GM11168 (cell line): ENCODE results near the gene ASB11.

Source experiments
- in situ Hi-C: fragments of 300-500 bp; cut with MboI; formaldehyde crosslinking; loops from one replicate; pipeline ENCODE4 v1.12.0; 2022; ENCODE audit warnings: low sequenced_read_pairs; ENCODE audit not compliant: unreplicated experiment

The ASB11 gene

DNA sequence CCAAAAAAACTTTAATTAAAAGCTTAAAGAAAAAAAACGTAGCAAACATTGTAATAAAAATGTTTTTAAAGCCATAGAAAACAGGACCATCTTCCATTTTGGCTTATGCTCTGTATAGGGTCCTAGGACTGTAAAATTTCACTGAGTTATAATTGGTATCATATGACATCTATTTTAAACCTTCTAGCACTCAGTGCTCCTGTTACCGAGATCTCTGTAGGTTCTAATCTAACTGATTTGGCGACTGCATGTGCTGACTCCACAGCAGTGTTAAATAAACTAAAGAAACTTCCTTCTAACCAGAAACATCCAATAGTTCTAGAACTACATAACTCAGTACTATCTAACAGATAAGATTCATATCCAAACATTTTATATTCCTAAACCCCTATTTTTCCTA lies at the start of gene ASB11:
Gene ASB11, minus strand, starts transcription at position 132 of the 400 bp plus-strand sequence. Its CDS starts 35 bp downstream, at position 97.
- in situ Hi-C loops = no loop called here

- in situ Hi-C loops = no loop called here
Observed at GRCh38 chrX:15359701-15360100, 44.3 kb upstream of the ASB11 start.

GRCh38 chrX:15358533-15358932 lies 43.1 kb upstream of the ASB11 start:
- in situ Hi-C loops = no loop called here

- in situ Hi-C loops = no loop called here
Observed at GRCh38 chrX:15356444-15356843, 41.0 kb upstream of the ASB11 start.

DNA sequence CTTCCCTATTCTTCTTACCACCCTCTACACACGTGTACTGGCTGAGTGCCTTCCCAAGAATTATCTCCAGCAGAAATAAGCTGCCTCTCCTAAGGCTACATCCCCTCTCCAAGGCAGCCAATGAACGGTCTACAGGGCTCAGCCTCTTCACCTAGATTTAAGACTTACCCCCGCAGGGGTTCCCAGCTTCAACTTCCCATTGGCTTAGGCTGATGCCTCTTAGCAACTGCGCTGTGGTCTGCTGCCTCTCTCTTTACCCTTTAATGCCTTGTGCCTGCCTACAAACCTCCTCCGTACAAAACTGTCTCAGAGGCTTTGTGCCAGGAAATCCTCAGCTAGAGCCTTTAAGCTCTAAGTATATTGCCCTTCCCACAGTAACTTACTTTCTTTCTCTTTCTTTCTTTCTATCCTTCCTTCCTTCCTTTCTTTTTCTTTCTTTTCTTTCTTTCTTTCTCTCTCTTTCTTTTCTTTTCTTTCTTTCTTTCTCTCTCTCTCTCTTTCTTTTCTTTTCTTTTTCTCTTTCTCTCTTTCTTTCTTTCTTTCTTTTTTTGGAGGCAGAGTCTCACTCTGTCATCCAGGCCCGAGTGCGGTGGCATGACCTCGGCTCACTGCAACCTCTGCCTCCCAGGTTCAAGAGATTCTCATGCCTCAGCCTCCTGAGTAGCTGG lies 35.0 kb upstream of the ASB11 start:
- in situ Hi-C loops = no loop called here

DNA sequence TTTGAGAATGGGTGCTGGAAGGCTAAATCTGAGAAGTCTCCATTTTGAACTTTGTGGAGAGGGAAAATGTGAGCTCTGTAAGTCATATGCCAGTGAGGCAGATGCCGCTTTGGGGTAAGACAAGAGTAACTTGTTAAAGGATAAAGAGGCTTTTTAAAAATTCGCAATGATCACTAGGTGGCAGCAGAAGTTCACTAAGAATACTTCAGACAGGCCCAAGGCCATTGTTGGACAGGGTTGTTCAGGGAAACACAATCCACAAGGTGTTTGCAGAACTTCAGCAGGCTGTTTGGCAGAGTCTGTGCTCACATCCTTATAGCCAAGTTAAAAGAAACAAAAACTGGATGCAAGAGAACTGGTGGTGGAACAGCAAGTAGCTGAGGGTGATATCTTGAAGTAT lies 33.6 kb upstream of the ASB11 start:
- in situ Hi-C loops = loop anchor here (5.0 kb wide), 1 partner anchor 118 kb away; no protein-coding TSS in a partner anchor

DNA sequence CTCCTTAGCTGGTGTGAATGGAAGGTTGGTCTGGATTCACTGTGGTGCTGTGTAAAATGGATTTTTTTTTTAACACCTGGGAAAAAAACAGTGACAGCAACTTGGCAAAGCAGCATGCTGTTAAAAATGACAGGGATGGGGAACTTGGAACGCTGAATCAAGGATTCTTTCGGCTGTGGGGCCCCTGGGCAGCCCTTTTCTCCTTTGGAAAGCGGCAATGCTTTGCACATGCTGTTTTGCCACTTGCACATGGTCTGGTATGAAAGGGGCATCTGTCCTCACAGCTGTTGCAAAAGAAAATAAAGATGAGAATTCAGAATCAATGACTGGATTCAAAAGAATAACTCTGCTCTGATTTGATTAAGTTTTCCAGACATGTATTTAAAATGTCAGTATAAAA lies 30.5 kb upstream of the ASB11 start:
- in situ Hi-C loops = loop anchor here (5.0 kb wide), 1 partner anchor 121 kb away; no protein-coding TSS in a partner anchor

DNA sequence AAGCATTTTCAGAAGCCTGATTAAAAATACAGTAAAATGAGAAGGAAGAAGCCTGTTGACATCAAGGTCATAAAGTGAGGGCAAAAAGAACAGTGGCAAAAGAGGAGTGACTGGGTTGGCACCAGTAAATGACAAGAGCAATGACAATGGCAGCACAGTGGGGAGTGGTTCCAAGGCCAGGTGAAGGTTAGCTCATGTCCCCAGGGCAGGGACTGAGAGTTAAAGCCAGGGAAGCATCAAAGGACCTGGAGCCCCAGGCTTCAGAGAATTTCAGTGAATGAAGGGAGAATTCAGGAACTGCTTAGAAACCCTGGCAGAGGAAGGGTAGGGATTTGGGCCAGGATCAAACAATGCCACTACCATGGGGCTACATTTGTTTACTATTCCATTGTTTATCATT lies 28.7 kb upstream of the ASB11 start:
- in situ Hi-C loops = no loop called here

- in situ Hi-C loops = no loop called here
Observed at GRCh38 chrX:15343075-15343476, 27.6 kb upstream of the ASB11 start.

DNA sequence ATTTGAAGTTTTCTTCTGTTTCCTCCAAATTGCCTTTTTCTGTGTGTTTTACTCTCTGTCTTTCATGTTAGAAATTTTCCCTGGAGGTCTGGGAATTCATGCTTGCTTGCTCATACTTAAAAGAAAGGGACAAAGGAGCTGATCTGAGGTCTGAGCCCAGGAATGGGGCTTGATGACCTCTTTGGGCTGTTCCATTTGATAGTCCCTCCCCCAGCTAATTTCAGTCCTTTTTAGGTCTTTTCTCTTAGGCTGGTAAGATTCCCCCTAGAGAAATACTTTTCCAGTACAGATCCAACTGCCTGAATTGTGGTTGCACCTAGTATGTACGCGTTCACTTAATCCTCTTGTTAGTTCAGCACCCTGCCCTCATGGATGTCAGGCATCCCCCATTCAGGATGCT lies 25.4 kb upstream of the ASB11 start:
- in situ Hi-C loops = no loop called here

DNA sequence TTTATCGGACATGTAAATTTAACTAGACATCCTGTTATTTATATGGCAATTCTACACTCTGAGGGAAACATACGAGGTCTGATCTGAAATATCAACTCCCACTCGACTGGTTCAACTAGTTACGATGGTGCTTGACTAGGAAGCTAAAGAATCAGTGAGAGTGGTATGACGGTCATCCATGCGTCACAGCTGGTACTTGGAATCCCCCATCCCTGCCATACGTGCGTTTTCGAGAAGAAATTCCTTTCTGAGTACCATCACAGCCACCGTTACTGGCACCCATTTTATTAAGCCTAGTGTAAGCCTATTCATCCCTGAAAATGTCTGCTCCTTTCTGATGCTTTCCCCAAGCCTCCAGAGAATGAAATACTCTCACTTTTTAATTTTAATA lies 20.6 kb upstream of the ASB11 start:
- in situ Hi-C loops = no loop called here

DNA sequence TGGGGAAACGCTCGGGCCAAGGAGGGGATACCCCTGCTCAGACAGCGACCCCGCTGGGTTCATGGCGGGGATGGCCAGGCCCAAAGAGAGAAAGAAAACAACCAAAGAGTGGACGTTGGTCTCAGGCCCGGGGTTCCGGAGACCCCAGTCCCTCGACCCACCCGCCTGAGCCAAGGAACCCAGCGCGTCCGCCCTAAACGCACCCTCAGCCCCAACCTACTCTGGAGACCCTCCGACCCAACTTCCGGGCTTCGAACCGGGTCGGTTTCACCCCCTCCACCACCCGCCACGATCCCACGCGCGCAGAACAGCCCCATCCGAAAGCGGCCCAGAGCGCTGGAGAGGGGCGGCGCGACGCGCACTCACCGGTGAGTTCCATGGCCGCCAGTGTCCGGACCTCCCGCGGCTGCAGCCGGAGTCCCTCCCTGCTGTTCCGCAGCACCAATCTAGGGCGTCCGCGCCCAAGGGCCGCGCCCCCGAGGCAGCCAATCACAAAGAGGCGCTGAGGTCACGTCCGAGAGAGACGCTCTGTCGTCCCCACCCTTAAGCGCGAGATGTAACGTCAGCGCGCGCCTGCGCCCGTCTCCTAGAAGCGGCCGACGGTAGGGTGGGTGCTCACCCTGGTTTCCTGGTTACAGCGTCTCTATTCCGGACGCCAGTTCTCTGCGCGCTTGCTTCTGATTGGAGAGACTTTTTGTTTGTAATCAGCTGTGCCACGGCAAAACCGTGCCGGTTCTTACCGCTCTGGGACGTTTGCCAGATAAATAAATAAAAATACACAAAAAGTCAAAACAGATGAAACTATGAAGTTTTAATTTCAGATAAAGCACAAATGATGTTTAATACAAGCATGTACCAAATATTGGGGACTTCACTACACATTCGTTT lies 19.9 kb upstream of the ASB11 start, which contains the start of gene PIGA:
Gene PIGA, minus strand, starts transcription at position 389 of the 888 bp plus-strand sequence. CDS start 3,593 bp downstream, outside the sequence.
- in situ Hi-C loops = no loop called here

DNA sequence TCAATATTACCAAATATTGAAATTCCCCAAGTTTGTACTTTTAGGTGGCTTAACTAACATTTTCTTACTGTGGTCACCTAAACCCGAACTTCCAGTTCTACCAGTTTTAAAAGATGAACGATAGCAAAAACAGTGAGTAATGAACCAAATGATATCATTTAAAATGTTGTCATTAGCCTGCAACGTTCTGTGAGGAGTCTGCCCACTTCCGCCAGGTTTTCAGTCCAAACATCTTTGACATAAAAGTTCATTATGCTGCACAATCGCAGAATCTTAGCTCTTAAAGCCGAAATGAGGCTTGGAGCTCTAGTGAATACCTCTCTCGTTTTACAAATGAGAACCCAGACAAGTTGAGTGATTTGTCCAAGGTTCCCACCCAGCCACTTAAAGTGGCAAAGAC lies 19.1 kb upstream of the ASB11 start:
- in situ Hi-C loops = no loop called here

DNA sequence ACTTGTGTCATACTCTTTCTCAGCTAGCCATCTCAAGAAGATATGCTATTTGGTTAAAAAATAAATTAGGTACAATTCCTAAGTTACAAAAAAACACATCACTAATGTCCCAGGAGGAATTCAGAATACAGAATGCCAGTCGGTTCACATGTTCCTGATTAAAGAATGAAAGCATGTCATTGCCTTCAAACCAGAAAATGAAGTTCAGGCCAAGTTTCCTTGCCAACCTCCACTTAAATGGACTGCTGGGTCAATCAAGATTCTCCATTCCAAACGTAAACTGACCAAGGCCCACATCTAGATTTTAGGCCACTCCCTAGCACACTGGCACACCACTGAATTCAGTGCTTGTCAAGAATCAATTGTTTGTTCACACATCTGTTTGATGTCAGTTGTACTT lies 13.4 kb upstream of the ASB11 start:
- in situ Hi-C loops = no loop called here

DNA sequence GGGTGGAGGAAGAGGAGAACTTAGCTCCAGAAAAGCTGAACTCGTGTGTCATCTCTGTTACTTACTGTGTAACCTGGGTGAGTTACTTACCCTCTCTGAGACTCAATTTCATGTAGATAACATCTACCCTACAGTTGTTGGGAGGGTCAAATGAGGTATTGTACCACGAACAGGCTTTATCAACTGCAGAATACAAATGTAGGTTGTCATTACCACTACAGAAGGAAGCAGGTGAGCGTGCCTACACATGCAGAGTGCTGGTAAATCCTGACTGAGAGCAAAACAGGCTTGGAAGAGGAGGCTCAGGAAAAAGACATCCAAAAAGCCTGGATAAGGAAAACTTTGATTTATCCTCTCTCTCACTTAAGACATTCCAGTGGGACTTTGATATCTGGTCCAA lies 12.7 kb upstream of the ASB11 start:
- in situ Hi-C loops = no loop called here

DNA sequence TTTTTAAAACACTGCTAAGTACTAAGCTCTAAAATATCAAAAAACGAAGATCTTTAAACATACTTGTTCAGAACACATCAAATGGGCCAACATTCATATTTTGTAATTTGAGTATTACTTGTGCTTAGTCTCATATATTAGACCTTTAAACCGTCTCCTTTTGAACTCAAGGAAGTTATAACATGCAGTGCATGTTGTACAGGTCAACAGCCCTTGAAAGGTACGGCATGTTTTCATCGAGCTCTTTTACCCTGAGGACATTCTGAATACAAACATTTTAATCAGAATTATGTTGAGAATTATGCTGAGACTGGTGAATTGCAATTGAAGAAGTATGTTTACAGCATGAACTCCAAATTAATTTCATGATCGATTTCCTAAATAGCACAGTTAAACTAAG lies 7.0 kb upstream of the ASB11 start:
- in situ Hi-C loops = no loop called here

DNA sequence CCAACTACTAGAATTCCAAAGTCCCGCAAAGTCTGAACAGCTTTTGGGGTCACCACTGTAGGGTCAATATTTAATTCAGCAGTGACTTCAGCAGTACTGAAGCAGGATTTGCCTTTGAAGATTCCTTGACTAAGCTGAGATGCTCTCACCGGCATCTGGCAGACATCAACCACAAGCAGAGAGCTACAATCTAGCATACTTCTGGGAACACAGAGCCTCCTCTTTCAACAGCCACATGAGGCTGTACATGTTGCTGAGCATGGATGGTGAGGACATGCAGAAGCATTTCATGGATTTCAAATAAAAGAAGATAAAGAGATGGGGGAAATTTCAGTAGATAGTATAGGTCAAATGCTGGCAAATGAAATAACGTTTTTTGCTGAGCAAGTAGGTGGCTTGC lies 6.6 kb upstream of the ASB11 start:
- in situ Hi-C loops = no loop called here

DNA sequence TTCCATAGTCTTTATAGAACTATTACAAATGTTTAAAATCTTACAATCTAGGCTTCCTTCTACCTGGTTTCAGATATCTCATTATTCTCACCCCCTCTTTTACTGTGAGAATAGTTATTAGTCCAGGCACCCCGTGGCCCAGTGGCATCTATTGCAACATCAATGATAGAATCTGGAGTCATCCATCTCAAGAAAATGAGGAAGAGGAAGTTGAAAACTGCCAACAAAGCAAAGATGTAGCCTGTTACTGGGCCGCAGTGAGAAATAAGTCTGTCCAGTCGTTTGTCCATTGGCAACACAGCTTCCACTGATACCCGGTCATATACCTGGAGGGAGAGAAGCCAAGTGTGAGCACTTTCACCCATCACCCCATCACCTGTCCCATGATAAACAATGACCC lies 6.0 kb upstream of the ASB11 start:
- in situ Hi-C loops = no loop called here

DNA sequence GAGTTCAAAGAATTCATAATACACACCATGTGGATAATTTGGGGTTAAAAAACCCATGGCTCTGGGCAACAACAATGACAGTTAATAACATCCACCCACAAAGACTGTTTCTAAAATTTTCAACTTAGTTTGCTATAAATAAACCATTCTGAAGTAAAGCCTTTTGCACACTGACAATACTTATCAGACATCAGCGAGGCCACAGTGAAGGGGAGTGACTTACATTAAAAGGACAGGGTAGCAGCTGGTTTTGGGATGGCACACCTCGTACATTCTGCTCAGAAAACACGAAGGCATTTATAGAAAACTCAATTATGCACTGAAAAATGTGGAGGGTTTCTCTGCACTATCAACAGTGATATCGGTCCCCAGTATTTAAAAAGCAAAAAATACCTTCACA lies 4.9 kb upstream of the ASB11 start:
- in situ Hi-C loops = no loop called here

DNA sequence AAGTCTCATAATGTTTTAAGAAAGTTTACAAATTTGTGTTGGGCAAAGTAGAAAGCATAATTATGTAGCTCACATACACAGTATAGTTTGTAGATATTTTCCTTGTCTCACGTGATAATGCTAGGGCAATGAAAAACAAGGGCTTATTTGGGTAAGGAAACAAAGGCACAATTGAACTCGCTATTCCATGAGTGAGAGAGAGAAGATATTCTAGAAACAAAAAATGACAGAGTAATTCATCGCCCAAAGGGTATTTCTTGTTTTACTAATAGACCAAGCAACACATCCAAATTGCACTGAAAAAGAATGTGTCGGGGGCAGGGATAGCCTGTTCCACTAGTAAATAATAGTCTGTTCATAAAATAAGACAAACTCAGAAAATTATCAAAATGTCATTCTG lies 3.6 kb upstream of the ASB11 start:
- in situ Hi-C loops = no loop called here

GRCh38 chrX:15314472-15314871 lies 968 bp downstream of the ASB11 start:
- in situ Hi-C loops = no loop called here
